KMS-11 (cell line): ENCODE results near the gene KRTCAP2.

ENCODE experiments used
- H2AFZ ChIP-seq: fragments of 200-600 bp; sonication (generic); 2 replicates; pipeline ENCODE4 v1.6.1; 2016; ENCODE audit warnings: antibody characterized with exemption, mixed run types, low read depth
- H3K27ac ChIP-seq: fragments of 200-600 bp; sonication (generic); 2 replicates; pipeline ENCODE4 v1.6.1; 2016; ENCODE audit warnings: mild to moderate bottlenecking, mixed run types
- H3K27me3 ChIP-seq: fragments of 200-600 bp; sonication (generic); 2 replicates; pipeline ENCODE4 v1.6.1; 2017; ENCODE audit warnings: mild to moderate bottlenecking, low read depth, mixed run types, moderate library complexity; ENCODE audit not compliant: insufficient read depth
- H3K36me3 ChIP-seq: fragments of 200-600 bp; sonication (generic); 2 replicates; pipeline ENCODE4 v1.6.1; 2017; ENCODE audit warnings: mild to moderate bottlenecking, mixed run types; ENCODE audit not compliant: insufficient read depth
- H3K4me1 ChIP-seq: fragments of 200-600 bp; sonication (generic); 2 replicates; pipeline ENCODE4 v1.6.1; 2016; ENCODE audit warnings: mild to moderate bottlenecking, low read depth, mixed run types; ENCODE audit not compliant: poor library complexity, severe bottlenecking
- H3K4me2 ChIP-seq: fragments of 200-600 bp; sonication (generic); 2 replicates; pipeline ENCODE4 v1.7.0; 2016; ENCODE audit warnings: mild to moderate bottlenecking, mixed run types
- H3K4me3 ChIP-seq: fragments of 200-600 bp; sonication (generic); IDR thresholded peaks from 2 replicates; pipeline ENCODE4 v1.6.1; 2017; ENCODE audit warnings: low read depth, low read length, mixed read lengths; ENCODE audit not compliant: insufficient read depth
- H3K79me2 ChIP-seq: fragments of 200-600 bp; sonication (generic); 2 replicates; pipeline ENCODE4 v1.6.1; 2016; ENCODE audit warnings: low read depth, mixed run types; ENCODE audit not compliant: insufficient read depth
- H3K9ac ChIP-seq: fragments of 200-600 bp; sonication (generic); 2 replicates; pipeline ENCODE4 v1.6.1; 2016; ENCODE audit warnings: mild to moderate bottlenecking, mixed run types
- H4K20me1 ChIP-seq: fragments of 200-600 bp; sonication (generic); 2 replicates; pipeline ENCODE4 v1.6.1; 2016; ENCODE audit warnings: mild to moderate bottlenecking, mixed run types; ENCODE audit not compliant: insufficient read depth
- CTCF ChIP-seq: fragments of 200-600 bp; sonication (generic); conservative IDR thresholded peaks from 2 replicates; pipeline ENCODE4 v1.6.1; 2017; ENCODE audit warnings: low read depth, mild to moderate bottlenecking, antibody characterized with exemption, low read length, moderate library complexity, mixed read lengths

KRTCAP2 gene

GRCh38 chr1:155185783-155186066 lies 12.6 kb upstream of the KRTCAP2 start:
- Histone ChIP-seq H3K4me1 (peaks cover 4% of the 10 kb centered on the region), H3K27me3 (no peaks in the 10 kb centered on the region), H2AFZ (no peak overlapping the region), H3K79me2 (no peaks in the 10 kb centered on the region), H4K20me1 (no peaks in the 10 kb centered on the region), H3K36me3 (no peaks in the 10 kb centered on the region), H3K4me2 (no peak overlapping the region), H3K27ac (no peak overlapping the region), H3K4me3 (no peak overlapping the region), H3K9ac (no peak overlapping the region)
- no peak for TF ChIP-seq CTCF

- Histone ChIP-seq H3K27ac (no peak overlapping the region), H3K27me3 (no peaks in the 10 kb centered on the region), H3K36me3 (no peaks in the 10 kb centered on the region), H3K9ac (no peak overlapping the region), H3K79me2 (no peaks in the 10 kb centered on the region), H3K4me2 (no peak overlapping the region), H2AFZ (no peak overlapping the region), H3K4me1 (peaks cover 6% of the 10 kb centered on the region), H4K20me1 (no peaks in the 10 kb centered on the region), H3K4me3 (no peak overlapping the region)
- no peak for TF ChIP-seq CTCF
These were observed 12.0 kb upstream of the KRTCAP2 start for GRCh38 chr1:155184835-155185782.

- Histone ChIP-seq H3K27ac (no peak overlapping the region), H3K4me1 (peaks cover 6% of the 10 kb centered on the region), H3K4me3 (no peak overlapping the region), H3K79me2 (no peaks in the 10 kb centered on the region), H2AFZ (no peak overlapping the region), H3K4me2 (no peak overlapping the region), H3K36me3 (no peaks in the 10 kb centered on the region), H3K9ac (no peak overlapping the region), H3K27me3 (no peaks in the 10 kb centered on the region), H4K20me1 (no peaks in the 10 kb centered on the region)
- TF ChIP-seq CTCF, result no peak
These were observed 11.3 kb upstream of the KRTCAP2 start for GRCh38 chr1:155184351-155184811.

- no peaks in the 10 kb centered on the region for H3K27me3 ChIP-seq
- no peak for TF ChIP-seq CTCF
- H2AFZ ChIP-seq, result no peak overlapping the region
- peaks cover 6% of the 10 kb centered on the region for H3K4me1 ChIP-seq
- H3K4me2 ChIP-seq, result no peak overlapping the region
- no peak overlapping the region for H3K9ac ChIP-seq
- no peaks in the 10 kb centered on the region for H3K36me3 ChIP-seq
- no peak overlapping the region for H3K27ac ChIP-seq
- no peak overlapping the region for H3K4me3 ChIP-seq
- no peaks in the 10 kb centered on the region for H3K79me2 ChIP-seq
- H4K20me1 ChIP-seq, result no peaks in the 10 kb centered on the region
These were observed 10.7 kb upstream of the KRTCAP2 start for GRCh38 chr1:155183775-155184221.
